ENCODE data around the gene ZNF341.

Gene ZNF341

DNA sequence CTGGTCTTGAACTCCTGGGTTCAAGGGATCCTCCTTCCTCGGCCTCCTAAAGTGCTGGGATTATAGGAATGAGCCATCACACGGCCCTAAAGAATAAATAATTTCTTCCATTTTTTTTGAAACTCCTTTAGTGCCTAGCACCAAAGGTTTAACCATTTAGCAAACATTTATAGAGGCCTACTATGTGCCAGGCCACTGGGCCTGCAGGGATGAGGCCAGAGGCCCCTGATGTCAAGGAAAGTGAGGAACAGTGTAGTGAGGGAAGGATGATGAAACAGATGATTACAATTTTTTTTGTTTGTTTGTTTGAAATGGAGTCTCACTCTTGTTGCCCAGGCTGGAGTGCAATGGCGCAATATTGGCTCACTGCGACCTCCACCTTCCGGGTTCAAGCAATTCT, 33.8 kb downstream of the ZNF341 start:
- H3K27me3 ChIP-seq (ENCODE audit: control insufficient read depth in 2 of 2, insufficient read depth in 2 of 2, low read length in 2 of 2), result no peaks in the 10 kb centered on the region
- no peak overlapping the region for H3K27ac ChIP-seq (ENCODE audit: low read depth in 2 of 2, low read length in 2 of 2)
- H3K4me3 ChIP-seq (ENCODE audit: low read length in 2 of 2), result no peak overlapping the region
- no peaks in the 10 kb centered on the region for H3K9me3 ChIP-seq (ENCODE audit: control insufficient read depth in 2 of 2, low read length in 2 of 2)
- no peak overlapping the region for H3K9ac ChIP-seq (ENCODE audit: low read depth in 1 of 2, low read length in 2 of 2)
- peaks cover 0 to 9% of the 10 kb centered on the region in 2 donors for H3K36me3 ChIP-seq (ENCODE audit: control insufficient read depth in 2 of 2, insufficient read depth in 2 of 2, low read length in 2 of 2)
- H3K4me1 ChIP-seq (ENCODE audit: control insufficient read depth in 2 of 2, insufficient read depth in 2 of 2, low read length in 2 of 2), result no peaks in the 10 kb centered on the region

DNA sequence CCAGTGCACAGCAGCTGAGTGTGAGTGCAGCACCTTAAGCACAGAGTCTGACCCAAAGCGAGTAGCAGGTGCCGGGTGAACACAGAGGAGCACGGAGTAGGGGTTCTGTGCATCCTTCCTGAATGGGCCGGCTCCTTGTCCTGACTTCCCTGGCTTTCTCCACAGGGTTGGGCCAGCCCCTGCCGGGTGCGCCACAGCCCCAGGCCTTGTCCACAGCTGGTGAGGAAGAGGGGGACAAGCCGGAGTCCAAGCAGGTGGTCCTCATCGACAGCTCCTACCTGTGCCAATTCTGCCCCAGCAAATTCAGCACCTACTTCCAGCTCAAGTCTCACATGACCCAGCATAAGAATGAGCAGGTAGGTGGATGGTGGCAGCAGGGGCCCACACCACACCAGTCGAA, 34.9 kb downstream of the ZNF341 start:
- Histone ChIP-seq H3K9ac (ENCODE audit: low read depth in 1 of 2, low read length in 2 of 2) (no peak overlapping the region), H3K27me3 (ENCODE audit: control insufficient read depth in 2 of 2, insufficient read depth in 2 of 2, low read length in 2 of 2) (no peaks in the 10 kb centered on the region), H3K36me3 (ENCODE audit: control insufficient read depth in 2 of 2, insufficient read depth in 2 of 2, low read length in 2 of 2) (peaks cover 0 to 9% of the 10 kb centered on the region in 2 donors), H3K4me1 (ENCODE audit: control insufficient read depth in 2 of 2, insufficient read depth in 2 of 2, low read length in 2 of 2) (no peaks in the 10 kb centered on the region), H3K27ac (ENCODE audit: low read depth in 2 of 2, low read length in 2 of 2) (no peak overlapping the region), H3K4me3 (ENCODE audit: low read length in 2 of 2) (no peak overlapping the region), H3K9me3 (ENCODE audit: control insufficient read depth in 2 of 2, low read length in 2 of 2) (no peaks in the 10 kb centered on the region)

DNA sequence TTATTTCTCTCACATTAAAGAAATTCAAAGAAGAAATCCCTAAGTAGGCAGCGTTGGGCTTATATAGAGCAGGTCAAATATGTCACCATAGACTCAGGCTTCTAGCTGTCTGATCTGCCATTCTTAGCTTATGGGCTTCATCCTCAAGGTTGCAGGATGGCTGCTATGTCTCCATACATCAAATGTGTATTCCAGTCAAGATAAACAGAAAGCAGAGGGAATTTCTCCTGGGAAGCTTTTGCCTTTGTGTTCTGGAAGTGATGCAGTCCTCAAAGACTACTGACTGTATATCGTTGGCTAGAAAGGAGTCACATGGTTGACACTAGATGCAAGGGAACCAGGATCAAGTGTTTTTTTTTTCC, 36.0 kb downstream of the ZNF341 start:
- H3K27me3 ChIP-seq (ENCODE audit: control insufficient read depth in 2 of 2, insufficient read depth in 2 of 2, low read length in 2 of 2), result no peaks in the 10 kb centered on the region
- H3K4me1 ChIP-seq (ENCODE audit: control insufficient read depth in 2 of 2, insufficient read depth in 2 of 2, low read length in 2 of 2), result no peaks in the 10 kb centered on the region
- peaks cover 0 to 4% of the 10 kb centered on the region in 2 donors for H3K36me3 ChIP-seq (ENCODE audit: control insufficient read depth in 2 of 2, insufficient read depth in 2 of 2, low read length in 2 of 2)
- H3K27ac ChIP-seq (ENCODE audit: low read depth in 2 of 2, low read length in 2 of 2), result no peak overlapping the region
- no peak overlapping the region for H3K4me3 ChIP-seq (ENCODE audit: low read length in 2 of 2)
- H3K9ac ChIP-seq (ENCODE audit: low read depth in 1 of 2, low read length in 2 of 2), result no peak overlapping the region
- no peaks in the 10 kb centered on the region for H3K9me3 ChIP-seq (ENCODE audit: control insufficient read depth in 2 of 2, low read length in 2 of 2)

DNA sequence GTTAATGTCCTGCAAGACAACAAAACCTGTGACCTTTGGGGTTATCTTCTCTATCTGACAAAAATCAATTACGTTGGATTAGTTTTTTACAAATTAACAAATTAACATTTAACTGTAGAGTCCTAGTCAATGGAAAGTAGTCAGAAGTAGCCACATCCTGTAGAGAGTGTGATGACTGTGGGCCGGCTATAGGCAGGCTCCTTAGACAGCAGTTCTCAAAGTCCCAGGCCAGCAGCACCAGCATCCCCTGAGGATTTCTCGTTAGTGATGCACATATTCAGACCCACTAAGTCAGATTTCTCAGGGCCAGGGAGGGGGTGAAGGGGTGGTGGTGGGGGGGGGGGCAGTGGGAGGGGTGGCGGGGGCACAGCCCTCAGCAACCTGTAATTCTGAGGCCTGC, 37.2 kb downstream of the ZNF341 start:
- peaks cover 0 to 4% of the 10 kb centered on the region in 2 donors for H3K36me3 ChIP-seq (ENCODE audit: control insufficient read depth in 2 of 2, insufficient read depth in 2 of 2, low read length in 2 of 2)
- H3K4me3 ChIP-seq (ENCODE audit: low read length in 2 of 2), result no peak overlapping the region
- no peaks in the 10 kb centered on the region for H3K4me1 ChIP-seq (ENCODE audit: control insufficient read depth in 2 of 2, insufficient read depth in 2 of 2, low read length in 2 of 2)
- no peaks in the 10 kb centered on the region for H3K9me3 ChIP-seq (ENCODE audit: control insufficient read depth in 2 of 2, low read length in 2 of 2)
- H3K27me3 ChIP-seq (ENCODE audit: control insufficient read depth in 2 of 2, insufficient read depth in 2 of 2, low read length in 2 of 2), result no peaks in the 10 kb centered on the region
- no peak overlapping the region for H3K27ac ChIP-seq (ENCODE audit: low read depth in 2 of 2, low read length in 2 of 2)
- H3K9ac ChIP-seq (ENCODE audit: low read depth in 1 of 2, low read length in 2 of 2), result no peak overlapping the region

DNA sequence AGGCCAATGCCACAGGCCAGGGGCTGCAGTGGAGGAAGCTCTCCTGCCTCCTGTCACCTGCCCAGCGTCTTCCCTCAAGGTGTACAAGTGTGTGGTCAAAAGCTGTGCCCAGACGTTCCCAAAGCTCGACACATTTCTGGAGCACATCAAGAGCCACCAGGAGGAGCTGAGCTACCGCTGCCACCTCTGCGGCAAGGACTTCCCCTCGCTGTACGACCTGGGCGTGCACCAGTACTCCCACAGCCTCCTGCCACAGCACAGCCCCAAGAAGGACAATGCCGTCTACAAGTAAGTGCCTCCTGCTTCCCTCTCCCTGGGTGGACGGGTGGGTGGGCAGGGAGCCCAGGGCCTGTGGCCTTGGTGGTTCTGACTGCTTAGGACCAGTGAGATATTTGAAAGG, 38.2 kb downstream of the ZNF341 start:
- Histone ChIP-seq H3K9me3 (ENCODE audit: control insufficient read depth in 2 of 2, low read length in 2 of 2) (no peaks in the 10 kb centered on the region), H3K27me3 (ENCODE audit: control insufficient read depth in 2 of 2, insufficient read depth in 2 of 2, low read length in 2 of 2) (no peaks in the 10 kb centered on the region), H3K4me3 (ENCODE audit: low read length in 2 of 2) (no peak overlapping the region), H3K4me1 (ENCODE audit: control insufficient read depth in 2 of 2, insufficient read depth in 2 of 2, low read length in 2 of 2) (no peaks in the 10 kb centered on the region), H3K36me3 (ENCODE audit: control insufficient read depth in 2 of 2, insufficient read depth in 2 of 2, low read length in 2 of 2) (peaks cover 0 to 4% of the 10 kb centered on the region in 2 donors), H3K27ac (ENCODE audit: low read depth in 2 of 2, low read length in 2 of 2) (no peak overlapping the region), H3K9ac (ENCODE audit: low read depth in 1 of 2, low read length in 2 of 2) (no peak overlapping the region)

DNA sequence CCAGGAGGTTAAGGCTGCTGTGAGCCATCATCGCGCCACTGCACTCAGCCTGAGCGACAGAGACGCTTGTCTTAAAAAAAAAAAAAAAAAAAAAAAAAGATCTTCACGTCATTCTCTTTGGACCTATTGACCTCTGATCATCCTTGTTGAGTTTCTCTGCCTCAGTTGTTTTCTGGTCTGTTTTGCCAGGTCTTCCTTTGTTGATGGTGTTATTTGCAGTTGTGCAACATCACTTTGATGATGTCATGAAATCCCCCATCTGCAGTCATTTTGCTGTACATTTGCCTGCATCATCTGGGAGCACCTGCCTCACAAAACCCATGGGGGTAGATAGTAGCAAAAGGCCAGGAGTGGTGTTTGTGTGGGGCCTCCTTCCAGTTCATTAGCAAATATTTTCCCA, 40.1 kb downstream of the ZNF341 start:
- H3K36me3 ChIP-seq (ENCODE audit: control insufficient read depth in 2 of 2, insufficient read depth in 2 of 2, low read length in 2 of 2), result peaks cover 0 to under 1% of the 10 kb centered on the region in 2 donors
- no peaks in the 10 kb centered on the region for H3K27me3 ChIP-seq (ENCODE audit: control insufficient read depth in 2 of 2, insufficient read depth in 2 of 2, low read length in 2 of 2)
- H3K27ac ChIP-seq (ENCODE audit: low read depth in 2 of 2, low read length in 2 of 2), result no peak overlapping the region
- H3K4me1 ChIP-seq (ENCODE audit: control insufficient read depth in 2 of 2, insufficient read depth in 2 of 2, low read length in 2 of 2), result no peaks in the 10 kb centered on the region
- no peaks in the 10 kb centered on the region for H3K9me3 ChIP-seq (ENCODE audit: control insufficient read depth in 2 of 2, low read length in 2 of 2)
- H3K4me3 ChIP-seq (ENCODE audit: low read length in 2 of 2), result no peak overlapping the region
- no peak overlapping the region for H3K9ac ChIP-seq (ENCODE audit: low read depth in 1 of 2, low read length in 2 of 2)

DNA sequence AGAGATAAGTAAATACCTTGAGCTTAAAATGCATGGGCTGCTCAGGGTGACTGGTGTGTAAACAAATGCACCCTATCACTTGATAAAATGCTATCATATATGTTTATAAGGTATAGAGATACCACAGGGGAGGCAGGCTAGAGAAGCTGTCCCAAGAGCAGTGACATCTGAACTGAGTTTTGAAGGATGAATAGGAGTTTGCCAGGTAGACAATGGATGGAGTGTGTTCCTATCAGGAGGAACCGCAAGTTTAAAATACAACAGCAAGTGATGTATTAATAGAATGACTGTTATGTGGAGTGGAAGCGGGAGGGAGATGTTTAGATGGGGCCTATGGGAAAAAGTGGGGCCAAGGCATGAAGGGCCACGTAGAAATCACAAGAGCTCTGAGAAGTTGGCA, 40.6 kb downstream of the ZNF341 start:
- H3K9me3 ChIP-seq (ENCODE audit: control insufficient read depth in 2 of 2, low read length in 2 of 2), result no peaks in the 10 kb centered on the region
- no peak overlapping the region for H3K4me3 ChIP-seq (ENCODE audit: low read length in 2 of 2)
- H3K9ac ChIP-seq (ENCODE audit: low read depth in 1 of 2, low read length in 2 of 2), result no peak overlapping the region
- H3K4me1 ChIP-seq (ENCODE audit: control insufficient read depth in 2 of 2, insufficient read depth in 2 of 2, low read length in 2 of 2), result no peaks in the 10 kb centered on the region
- H3K27me3 ChIP-seq (ENCODE audit: control insufficient read depth in 2 of 2, insufficient read depth in 2 of 2, low read length in 2 of 2), result no peaks in the 10 kb centered on the region
- no peaks in the 10 kb centered on the region for H3K36me3 ChIP-seq (ENCODE audit: control insufficient read depth in 2 of 2, insufficient read depth in 2 of 2, low read length in 2 of 2)
- H3K27ac ChIP-seq (ENCODE audit: low read depth in 2 of 2, low read length in 2 of 2), result no peak overlapping the region

DNA sequence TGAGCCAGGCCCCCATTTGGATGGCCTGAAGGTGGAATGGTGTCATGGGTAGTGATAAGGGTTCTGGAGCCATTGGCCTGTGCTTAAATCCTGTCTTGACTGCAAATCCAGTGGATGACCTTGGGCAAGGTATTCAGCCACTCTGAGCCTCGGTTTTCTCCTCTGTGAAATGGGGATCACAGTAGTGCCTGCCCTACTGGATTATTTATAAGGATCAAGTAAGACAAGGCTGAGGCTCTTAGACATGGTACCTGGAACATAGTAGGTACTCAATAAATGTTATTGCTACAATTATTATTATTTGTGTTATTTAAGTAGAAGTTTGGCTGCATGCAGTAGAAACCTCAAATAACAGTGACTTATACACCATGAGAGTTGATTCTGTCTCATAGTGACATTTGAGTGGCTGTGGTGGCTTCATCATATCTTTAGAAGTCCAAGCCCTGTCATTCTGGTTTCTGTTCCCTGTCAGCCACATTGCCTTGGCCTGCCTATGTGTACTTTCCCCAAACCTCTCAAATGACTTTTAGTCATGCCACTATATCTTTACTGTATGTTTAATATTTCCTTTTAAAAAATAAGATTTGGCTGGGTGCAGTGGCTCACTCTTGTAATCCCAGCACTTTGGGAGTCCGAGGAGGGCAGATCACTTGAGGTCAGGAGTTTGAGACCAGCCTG, 41.8 kb downstream of the ZNF341 start:
- no peak overlapping the region for H3K9ac ChIP-seq (ENCODE audit: low read depth in 1 of 2, low read length in 2 of 2)
- no peaks in the 10 kb centered on the region for H3K4me1 ChIP-seq (ENCODE audit: control insufficient read depth in 2 of 2, insufficient read depth in 2 of 2, low read length in 2 of 2)
- no peak overlapping the region for H3K27ac ChIP-seq (ENCODE audit: low read depth in 2 of 2, low read length in 2 of 2)
- no peaks in the 10 kb centered on the region for H3K9me3 ChIP-seq (ENCODE audit: control insufficient read depth in 2 of 2, low read length in 2 of 2)
- H3K27me3 ChIP-seq (ENCODE audit: control insufficient read depth in 2 of 2, insufficient read depth in 2 of 2, low read length in 2 of 2), result no peaks in the 10 kb centered on the region
- no peak overlapping the region for H3K4me3 ChIP-seq (ENCODE audit: low read length in 2 of 2)
- H3K36me3 ChIP-seq (ENCODE audit: control insufficient read depth in 2 of 2, insufficient read depth in 2 of 2, low read length in 2 of 2), result no peaks in the 10 kb centered on the region

DNA sequence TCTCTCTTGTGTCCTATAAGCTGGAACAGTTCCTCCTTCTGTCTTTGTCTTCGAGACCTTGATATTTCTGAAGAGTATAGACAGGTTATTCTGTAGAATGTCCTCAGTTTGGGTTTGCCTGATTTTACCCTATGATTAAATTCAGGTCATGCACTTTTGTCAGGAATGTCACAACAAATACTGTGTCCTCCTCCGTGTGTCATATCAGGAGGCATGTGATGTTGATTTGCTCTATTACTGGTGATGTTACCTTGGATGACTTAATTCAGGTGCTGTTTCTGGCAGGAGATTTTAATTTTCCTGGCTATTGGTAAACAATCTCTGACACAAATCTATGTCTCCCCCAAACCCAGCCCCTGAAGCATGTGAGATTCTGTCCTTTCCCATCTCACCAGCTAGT, 46.0 kb downstream of the ZNF341 start:
- Histone ChIP-seq H3K27me3 (ENCODE audit: control insufficient read depth in 2 of 2, insufficient read depth in 2 of 2, low read length in 2 of 2) (no peaks in the 10 kb centered on the region), H3K4me3 (ENCODE audit: low read length in 2 of 2) (no peak overlapping the region), H3K9me3 (ENCODE audit: control insufficient read depth in 2 of 2, low read length in 2 of 2) (no peaks in the 10 kb centered on the region), H3K4me1 (ENCODE audit: control insufficient read depth in 2 of 2, insufficient read depth in 2 of 2, low read length in 2 of 2) (peaks cover 0 to 9% of the 10 kb centered on the region in 2 donors), H3K36me3 (ENCODE audit: control insufficient read depth in 2 of 2, insufficient read depth in 2 of 2, low read length in 2 of 2) (peaks cover 0 to 3% of the 10 kb centered on the region in 2 donors), H3K9ac (ENCODE audit: low read depth in 1 of 2, low read length in 2 of 2) (no peak overlapping the region), H3K27ac (ENCODE audit: low read depth in 2 of 2, low read length in 2 of 2) (peak overlapping the region in 1 of 2 donors; percentile 68)

DNA sequence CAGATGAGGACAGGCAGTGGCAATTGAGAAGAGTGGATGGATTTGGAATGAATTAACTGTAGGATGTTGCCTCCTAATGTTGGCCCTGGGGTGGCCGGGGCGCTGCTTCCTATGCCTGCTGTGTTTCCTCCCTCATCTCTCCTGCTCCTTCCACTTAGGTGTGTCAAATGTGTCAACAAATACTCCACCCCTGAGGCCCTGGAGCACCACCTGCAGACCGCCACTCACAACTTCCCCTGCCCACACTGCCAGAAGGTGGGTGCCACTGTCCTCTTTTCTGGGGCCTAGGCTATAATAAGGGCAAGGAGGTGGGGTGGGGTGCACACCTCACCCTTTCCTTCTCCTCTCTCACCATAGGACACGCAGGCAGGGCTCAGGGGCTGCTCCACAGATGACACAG, 49.3 kb downstream of the ZNF341 start:
- peak overlapping the region in 1 of 2 donors; percentile 29 for H3K27ac ChIP-seq (ENCODE audit: low read depth in 2 of 2, low read length in 2 of 2)
- H3K9ac ChIP-seq (ENCODE audit: low read depth in 1 of 2, low read length in 2 of 2), result peak overlapping the region in 1 of 2 donors; percentile 17
- no peaks in the 10 kb centered on the region for H3K27me3 ChIP-seq (ENCODE audit: control insufficient read depth in 2 of 2, insufficient read depth in 2 of 2, low read length in 2 of 2)
- peaks cover 0 to 3% of the 10 kb centered on the region in 2 donors for H3K36me3 ChIP-seq (ENCODE audit: control insufficient read depth in 2 of 2, insufficient read depth in 2 of 2, low read length in 2 of 2)
- peaks cover 0 to 9% of the 10 kb centered on the region in 2 donors for H3K4me1 ChIP-seq (ENCODE audit: control insufficient read depth in 2 of 2, insufficient read depth in 2 of 2, low read length in 2 of 2)
- H3K4me3 ChIP-seq (ENCODE audit: low read length in 2 of 2), result no peak overlapping the region
- H3K9me3 ChIP-seq (ENCODE audit: control insufficient read depth in 2 of 2, low read length in 2 of 2), result no peaks in the 10 kb centered on the region
